ENCODE results near the gene MTURN. TPM values are rescaled to one million over a fixed set of nuclear protein-coding genes. Genes with fewer than 3 reads are reported as not detected.
"Not testable (repeated sequence)": the region's sequence is repeated elsewhere in the genome, so short reads cannot be mapped to it uniquely, and the experiment has no call there.

MTURN gene
- total RNA-seq, 1 donor from 2014 or later: 21.1 TPM

GRCh38 chr7:30183749-30184369 is 49.1 kb downstream of the MTURN start:
- DNase-seq (ENCODE audit: low read depth): no peak
- H3K36me3 ChIP-seq (ENCODE audit: control insufficient read depth, insufficient read depth, low read length): no peaks in the 10 kb centered on the region
- TF ChIP-seq, protein P1, sequence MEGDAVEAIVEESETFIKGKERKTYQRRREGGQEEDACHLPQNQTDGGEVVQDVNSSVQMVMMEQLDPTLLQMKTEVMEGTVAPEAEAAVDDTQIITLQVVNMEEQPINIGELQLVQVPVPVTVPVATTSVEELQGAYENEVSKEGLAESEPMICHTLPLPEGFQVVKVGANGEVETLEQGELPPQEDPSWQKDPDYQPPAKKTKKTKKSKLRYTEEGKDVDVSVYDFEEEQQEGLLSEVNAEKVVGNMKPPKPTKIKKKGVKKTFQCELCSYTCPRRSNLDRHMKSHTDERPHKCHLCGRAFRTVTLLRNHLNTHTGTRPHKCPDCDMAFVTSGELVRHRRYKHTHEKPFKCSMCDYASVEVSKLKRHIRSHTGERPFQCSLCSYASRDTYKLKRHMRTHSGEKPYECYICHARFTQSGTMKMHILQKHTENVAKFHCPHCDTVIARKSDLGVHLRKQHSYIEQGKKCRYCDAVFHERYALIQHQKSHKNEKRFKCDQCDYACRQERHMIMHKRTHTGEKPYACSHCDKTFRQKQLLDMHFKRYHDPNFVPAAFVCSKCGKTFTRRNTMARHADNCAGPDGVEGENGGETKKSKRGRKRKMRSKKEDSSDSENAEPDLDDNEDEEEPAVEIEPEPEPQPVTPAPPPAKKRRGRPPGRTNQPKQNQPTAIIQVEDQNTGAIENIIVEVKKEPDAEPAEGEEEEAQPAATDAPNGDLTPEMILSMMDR (IDR thresholded peaks at IDR 0.05; ENCODE audit: insufficient read depth, low read length, poor library complexity, severe bottlenecking): no peak
- H3K27me3 ChIP-seq (ENCODE audit: control insufficient read depth, insufficient read depth, low read length): no peaks in the 10 kb centered on the region
- no peak overlapping the region for H3K4me3 ChIP-seq (ENCODE audit: low read depth, low read length)

DNA sequence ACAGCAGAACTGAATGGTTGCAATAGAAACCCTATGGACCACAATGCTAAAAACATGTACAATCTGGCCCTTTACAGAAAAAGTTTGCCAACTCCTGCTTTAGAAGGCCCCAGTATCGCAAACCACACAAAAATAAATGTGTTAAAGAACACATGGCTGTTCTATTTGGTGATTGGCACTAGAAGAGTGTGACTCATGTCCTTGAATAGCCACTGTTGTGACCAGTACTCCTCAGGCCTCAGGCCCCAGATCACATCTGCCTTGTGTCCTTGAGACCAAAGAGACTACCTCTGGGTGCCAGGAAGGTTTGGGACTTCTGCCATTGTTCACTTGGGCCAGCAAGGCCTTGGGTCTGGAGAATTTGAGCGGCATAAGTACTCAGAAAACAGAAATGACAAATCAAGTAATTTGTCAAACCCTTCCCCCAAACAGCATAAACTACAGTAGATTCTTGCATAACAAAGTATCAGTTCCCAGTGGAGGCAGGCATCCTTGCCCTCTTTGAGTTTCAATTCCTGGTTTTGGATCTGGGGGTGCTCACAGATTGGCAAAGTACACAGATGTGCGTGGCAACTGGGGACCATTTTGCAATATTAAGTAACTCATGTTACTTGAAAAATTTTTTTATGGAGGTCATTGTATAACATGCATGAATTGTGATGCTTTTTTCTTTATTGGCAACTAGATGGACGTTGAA is 50.2 kb downstream of the MTURN start:
- TF ChIP-seq, protein P1 (IDR thresholded peaks at IDR 0.05; ENCODE audit: insufficient read depth, low read length, poor library complexity, severe bottlenecking): no peak
- no peak for DNase-seq (ENCODE audit: low read depth)
- H3K4me3 ChIP-seq (ENCODE audit: low read depth, low read length): no peak overlapping the region
- H3K27me3 ChIP-seq (ENCODE audit: control insufficient read depth, insufficient read depth, low read length): no peaks in the 10 kb centered on the region
- H3K36me3 ChIP-seq (ENCODE audit: control insufficient read depth, insufficient read depth, low read length): no peaks in the 10 kb centered on the region

DNA sequence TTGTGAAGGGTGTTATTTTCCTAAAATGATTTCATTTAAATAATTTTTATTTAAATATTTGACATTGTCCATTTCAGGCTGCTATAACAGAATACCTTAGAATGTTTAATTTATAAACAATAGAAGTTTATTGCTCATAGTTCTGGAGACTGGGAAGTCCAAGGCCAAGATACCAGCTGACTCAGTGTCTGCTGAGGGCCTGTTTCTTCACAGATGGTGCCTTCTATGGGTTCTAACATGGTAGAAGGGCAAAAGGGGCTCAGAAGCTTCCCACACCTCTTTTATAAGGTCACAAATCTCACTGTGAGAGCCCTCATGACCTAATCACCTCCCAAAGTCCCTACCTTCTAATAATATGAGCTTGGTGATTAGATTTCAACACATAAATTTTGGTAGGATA is 50.7 kb downstream of the MTURN start:
- TF ChIP-seq, protein P1 (IDR thresholded peaks at IDR 0.05; ENCODE audit: insufficient read depth, low read length, poor library complexity, severe bottlenecking): no peak
- Histone ChIP-seq H3K36me3 (ENCODE audit: control insufficient read depth, insufficient read depth, low read length) (no peaks in the 10 kb centered on the region), H3K27me3 (ENCODE audit: control insufficient read depth, insufficient read depth, low read length) (no peaks in the 10 kb centered on the region)

DNA sequence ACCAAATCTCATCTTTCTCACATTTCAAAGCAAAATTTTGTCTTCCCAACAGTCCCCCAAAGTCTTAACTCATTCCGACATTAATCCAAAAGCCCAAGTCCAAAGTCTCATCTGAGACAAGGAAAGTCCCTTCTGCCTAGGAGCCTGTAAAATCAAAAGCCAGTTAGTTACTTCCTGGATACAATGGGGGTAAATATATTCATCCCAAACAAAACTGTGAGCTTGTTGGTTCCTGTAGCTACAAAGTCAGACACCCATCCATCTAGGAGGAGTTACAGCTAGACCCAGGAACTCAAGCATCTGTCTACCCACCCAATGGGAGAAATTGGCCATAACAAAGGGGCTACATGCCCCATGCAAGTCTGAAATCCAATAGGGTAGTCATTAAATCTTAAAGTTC is 51.9 kb downstream of the MTURN start:
- DNase-seq (ENCODE audit: low read depth): no peak
- H3K27me3 ChIP-seq (ENCODE audit: control insufficient read depth, insufficient read depth, low read length): no peaks in the 10 kb centered on the region
- TF ChIP-seq, protein P1 (IDR thresholded peaks at IDR 0.05; ENCODE audit: insufficient read depth, low read length, poor library complexity, severe bottlenecking): no peak
- no peaks in the 10 kb centered on the region for H3K36me3 ChIP-seq (ENCODE audit: control insufficient read depth, insufficient read depth, low read length)
- H3K4me3 ChIP-seq (ENCODE audit: low read depth, low read length): no peak overlapping the region

More for the DNA sequence above, 50.7 kb downstream of the MTURN start:
- no peak for DNase-seq (ENCODE audit: low read depth)
- no peak overlapping the region for H3K4me3 ChIP-seq (ENCODE audit: low read depth, low read length)

- TF ChIP-seq, protein P1 (IDR thresholded peaks at IDR 0.05; ENCODE audit: insufficient read depth, low read length, poor library complexity, severe bottlenecking): no peak
- no peaks in the 10 kb centered on the region for H3K27me3 ChIP-seq (ENCODE audit: control insufficient read depth, insufficient read depth, low read length)
- no peak overlapping the region for H3K4me3 ChIP-seq (ENCODE audit: low read depth, low read length)
- no peaks in the 10 kb centered on the region for H3K36me3 ChIP-seq (ENCODE audit: control insufficient read depth, insufficient read depth, low read length)
- no peak for DNase-seq (ENCODE audit: low read depth)
Measured at GRCh38 chr7:30187513-30187912, 52.7 kb downstream of the MTURN start.

DNA sequence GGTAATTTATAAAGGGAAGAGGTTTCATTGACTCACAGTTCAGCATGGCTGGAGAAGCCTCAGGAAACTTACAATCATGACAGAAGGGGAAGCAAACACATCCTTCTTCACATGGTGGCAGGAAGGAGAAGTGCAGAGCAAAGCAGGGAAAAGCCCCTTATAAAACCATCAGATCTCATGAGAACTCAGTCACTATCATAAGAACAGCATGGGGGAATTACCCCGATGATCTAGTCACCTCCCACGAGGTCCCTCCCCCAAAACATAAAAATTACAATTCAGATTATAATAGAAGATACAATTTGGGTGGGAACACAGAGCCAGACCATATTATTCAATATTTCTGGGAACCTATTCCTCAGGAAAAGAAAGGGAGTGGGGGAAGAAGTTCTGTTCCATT is 53.6 kb downstream of the MTURN start:
- H3K4me3 ChIP-seq (ENCODE audit: low read depth, low read length); DNase-seq (ENCODE audit: low read depth); H3K27me3 ChIP-seq (ENCODE audit: control insufficient read depth, insufficient read depth, low read length); H3K36me3 ChIP-seq (ENCODE audit: control insufficient read depth, insufficient read depth, low read length): not testable (repeated sequence)

Measured in kidney epithelial cell (primary cell).